IMR-90 (cell line): ENCODE results near the gene IQGAP2. TPM values are rescaled to one million over a fixed set of nuclear protein-coding genes. Genes with fewer than 3 reads are reported as not detected.

Experiments
- ATAC-seq: fragments of 200-7000 bp; cut with Tn5 transposase; 2 replicates; pipeline ENCODE4 v1.9.1; 2020; ENCODE audit warnings: low read depth, mild to moderate bottlenecking, moderate library complexity
- BruUV-seq: library from RNA; stranded (reverse); fragments of 400-500 nt; replicated peaks from 2 replicates; lab custom pipeline; 2021; lab: Mats Ljungman, UMichigan
- CTCF ChIA-PET: fragments of 300-600 bp; formaldehyde crosslinking; extraction: SDS; loops from one replicate; lab custom pipeline; 2021; ENCODE audit warnings: antibody characterized with exemption; lab: Yijun Ruan, JAX
- POLR2A ChIA-PET: fragments of 300-600 bp; sonication (Branson Sonifier 250); formaldehyde crosslinking; loops from one replicate; lab custom pipeline; 2022; ENCODE audit warnings: antibody characterized with exemption; ENCODE audit not compliant: unreplicated experiment; lab: Charles Lee
- DNase-seq: peaks from one replicate; pipeline ENCODE4 v3.0.0; 2013
- H2AFZ ChIP-seq: replicated peaks from 2 replicates; pipeline ENCODE3; 2013; ENCODE audit warnings: low read length, mild to moderate bottlenecking; ENCODE audit not compliant: poor library complexity
- H2AK5ac ChIP-seq: 2 replicates; pipeline ENCODE4 v1.6.1; 2013; ENCODE audit warnings: low read depth, low read length, inconsistent platforms
- H2AK9ac ChIP-seq: replicated peaks from 2 replicates; pipeline ENCODE3; 2013; ENCODE audit warnings: mild to moderate bottlenecking, low read depth, low read length, moderate library complexity; ENCODE audit not compliant: poor library complexity
- H2BK120ac ChIP-seq: 2 replicates; pipeline ENCODE4 v1.6.1; 2013; ENCODE audit warnings: low read depth, low read length, inconsistent platforms
- H2BK15ac ChIP-seq: 3 replicates; pipeline ENCODE4 v1.6.1; 2013; ENCODE audit warnings: low read depth, low read length, inconsistent platforms
- H2BK20ac ChIP-seq: 2 replicates; pipeline ENCODE4 v1.6.1; 2013; ENCODE audit warnings: low read depth, mild to moderate bottlenecking, inconsistent platforms, low read length, moderate library complexity
- H2BK5ac ChIP-seq: 2 replicates; pipeline ENCODE4 v1.6.1; 2013; ENCODE audit warnings: mild to moderate bottlenecking, low read depth, low read length, inconsistent platforms; ENCODE audit not compliant: poor library complexity, severe bottlenecking
- H3K14ac ChIP-seq: replicated peaks from 2 replicates; pipeline ENCODE4 v1.6.1; 2013; ENCODE audit warnings: low read depth, low read length, inconsistent platforms
- H3K18ac ChIP-seq: 2 replicates; pipeline ENCODE4 v1.6.1; 2013; ENCODE audit warnings: low read depth, low read length, control low read depth
- H3K23ac ChIP-seq: 2 replicates; pipeline ENCODE4 v1.6.1; 2013; ENCODE audit warnings: low read depth, low read length, inconsistent platforms
- H3K27ac ChIP-seq: 2 replicates; pipeline ENCODE4 v1.5.1; 2013; ENCODE audit warnings: mild to moderate bottlenecking, control low read depth, low read length; ENCODE audit not compliant: insufficient read depth
- H3K27me3 ChIP-seq: 2 replicates; pipeline ENCODE4 v1.6.1; 2013; ENCODE audit warnings: low read length; ENCODE audit not compliant: control insufficient read depth, insufficient read depth
- H3K36me3 ChIP-seq: 2 replicates; pipeline ENCODE4 v1.6.1; 2013; ENCODE audit warnings: low read length, mixed read lengths; ENCODE audit not compliant: control insufficient read depth, insufficient read depth
- H3K4ac ChIP-seq: 2 replicates; pipeline ENCODE4 v1.6.1; 2013; ENCODE audit warnings: low read depth, low read length, inconsistent platforms
- H3K4me1 ChIP-seq: 2 replicates; pipeline ENCODE4 v1.6.1; 2013; ENCODE audit warnings: low read length, mixed read lengths; ENCODE audit not compliant: control insufficient read depth, insufficient read depth
- H3K4me2 ChIP-seq: 2 replicates; pipeline ENCODE4 v1.6.1; 2013; ENCODE audit warnings: low read depth, mild to moderate bottlenecking, control low read depth, low read length, moderate library complexity
- H3K4me3 ChIP-seq: 2 replicates; pipeline ENCODE4 v1.5.1; 2013; ENCODE audit warnings: low read depth, mild to moderate bottlenecking, control low read depth, low read length, moderate library complexity; ENCODE audit not compliant: insufficient read depth
- H3K56ac ChIP-seq: 2 replicates; pipeline ENCODE4 v1.6.1; 2013; ENCODE audit warnings: low read length, inconsistent platforms; ENCODE audit not compliant: insufficient read depth; ENCODE audit errors: extremely low read depth
- H3K79me1 ChIP-seq, 2 experiments: 2 replicates each; pipeline ENCODE4 v1.6.1; 2013; ENCODE audit warnings: low read length in 2 of 2, inconsistent platforms in 1 of 2, low read depth in 1 of 2
- H3K9ac ChIP-seq: 2 replicates; pipeline ENCODE4 v1.6.1; 2013; ENCODE audit warnings: low read depth, low read length, control low read depth
- H3K9me1 ChIP-seq: 2 replicates; pipeline ENCODE4 v1.6.1; 2013; ENCODE audit warnings: low read length, inconsistent platforms; ENCODE audit not compliant: insufficient read depth
- H3K9me3 ChIP-seq: 2 replicates; pipeline ENCODE4 v1.6.1; 2013; ENCODE audit warnings: low read length; ENCODE audit not compliant: control insufficient read depth, insufficient read depth
- H4K20me1 ChIP-seq: 2 replicates; pipeline ENCODE4 v1.6.1; 2013; ENCODE audit warnings: low read length, inconsistent platforms; ENCODE audit not compliant: insufficient read depth
- H4K5ac ChIP-seq: 2 replicates; pipeline ENCODE4 v1.6.1; 2013; ENCODE audit warnings: mild to moderate bottlenecking, low read depth, low read length, control low read depth
- H4K8ac ChIP-seq, 2 experiments: 2 replicates each; pipeline ENCODE4 v1.6.1; 2013; ENCODE audit warnings: low read depth in 2 of 2, low read length in 2 of 2, control low read depth in 1 of 2, inconsistent platforms in 1 of 2
- H4K91ac ChIP-seq: 2 replicates; pipeline ENCODE4 v1.6.1; 2013; ENCODE audit warnings: low read depth, low read length, inconsistent platforms; ENCODE audit not compliant: insufficient read depth
- BHLHE40 ChIP-seq: fragments of 150-350 bp; IDR thresholded peaks from 2 replicates; pipeline ENCODE4 v1.6.1; 2016; ENCODE audit warnings: mild to moderate bottlenecking, low read depth, low read length
- CEBPB ChIP-seq: IDR thresholded peaks from 2 replicates; pipeline ENCODE4 v1.6.1; 2012; ENCODE audit warnings: low read depth, low read length, improper control_type of control experiment
- CTCF ChIP-seq: conservative IDR thresholded peaks from 2 replicates; pipeline ENCODE4 v1.5.1; 2012; ENCODE audit warnings: mild to moderate bottlenecking, low read depth, low read length, improper control_type of control experiment
- FOS ChIP-seq: fragments of 150-350 bp; IDR thresholded peaks from 2 replicates; pipeline ENCODE4 v1.6.1; 2016; ENCODE audit warnings: low read depth, low read length
- MAFK ChIP-seq: IDR thresholded peaks from 2 replicates; pipeline ENCODE4 v1.6.1; 2012; ENCODE audit warnings: low read depth, low read length, improper control_type of control experiment
- MAZ ChIP-seq: IDR thresholded peaks from 2 replicates; pipeline ENCODE4 v1.6.1; 2012; ENCODE audit warnings: low read depth, mild to moderate bottlenecking, low read length, improper control_type of control experiment, moderate library complexity, borderline replicate concordance
- MXI1 ChIP-seq: IDR thresholded peaks from 2 replicates; pipeline ENCODE4 v1.6.1; 2012; ENCODE audit warnings: low read depth, mild to moderate bottlenecking, low read length, moderate library complexity, borderline replicate concordance
- NFE2L2 ChIP-seq: fragments of 150-350 bp; IDR thresholded peaks from 2 replicates; pipeline ENCODE4 v1.6.1; 2016; ENCODE audit warnings: low read depth, mild to moderate bottlenecking, low read length
- POLR2A ChIP-seq: IDR thresholded peaks from 2 replicates; pipeline ENCODE4 v1.6.1; 2012; ENCODE audit warnings: mild to moderate bottlenecking, low read depth, low read length
- RCOR1 ChIP-seq: IDR thresholded peaks from 2 replicates; pipeline ENCODE4 v1.6.1; 2012; ENCODE audit warnings: mild to moderate bottlenecking, low read length, improper control_type of control experiment; ENCODE audit not compliant: insufficient replicate concordance
- RFX5 ChIP-seq: IDR thresholded peaks from 2 replicates; pipeline ENCODE4 v1.8.0; 2012; ENCODE audit warnings: low read depth, mild to moderate bottlenecking, low read length, moderate library complexity
- SMC3 ChIP-seq: fragments of 150-350 bp; IDR thresholded peaks from 2 replicates; pipeline ENCODE4 v1.6.1; 2016; ENCODE audit warnings: low read depth, mild to moderate bottlenecking, antibody characterized with exemption, low read length, moderate library complexity
- USF2 ChIP-seq: fragments of 150-350 bp; IDR thresholded peaks from 2 replicates; pipeline ENCODE4 v1.6.1; 2017; ENCODE audit warnings: mild to moderate bottlenecking, antibody characterized with exemption, low read length, low read depth
- WGBS, 2 experiments: methylation state at CpG; one replicate each; pipeline versions ENCODE4 v1.1.5 to v1.1.7; 2013; ENCODE audit warnings: missing lambda C conversion rate in 2 of 2; ENCODE audit not compliant: insufficient read length in 1 of 2; ENCODE audit errors: extremely low coverage in 2 of 2; 5-methylcytosine and 5-hydroxymethylcytosine counted together
- dilution Hi-C: fragments of 300-500 bp; cut with HindIII; formaldehyde crosslinking; loops from one replicate; pipeline ENCODE4 v1.14.3; 2018; ENCODE audit warnings: low sequenced_read_pairs; ENCODE audit not compliant: unreplicated experiment
- in situ Hi-C: fragments of 300-500 bp; cut with MboI; formaldehyde crosslinking; loops from 3 replicates; pipeline ENCODE4 v1.14.3; 2019; ENCODE audit warnings: low sequenced_read_pairs, inconsistent platforms, mixed read lengths
- intact Hi-C: fragments of 100-400 bp; cut with micrococcal nuclease; formaldehyde crosslinking; loops from 2 replicates; pipeline ENCODE4 v1.10.0; 2022
- polyA plus RNA-seq, 3 experiments: library from polyadenylated mRNA; depleted of rRNA; stranded (reverse); fragments of >200 nt; gene quantifications; 2 replicates each; pipeline ENCODE4 v1.2.3, GENCODE V29; 2012; ENCODE audit warnings: low replicate concordance in 1 of 3
- total RNA-seq: library from RNA; depleted of rRNA; stranded (reverse); fragments of >200 nt; gene quantifications from 2 replicates; pipeline ENCODE4 v1.2.3, GENCODE V29; 2012

Gene IQGAP2
- total and polyA plus RNA-seq, 2 of the 4 experiments (the other 2 are of a cell fraction), result 0.21 to 0.36 TPM

GRCh38 chr5:76532973-76533372, 129.9 kb downstream of the IQGAP2 start:
- CTCF ChIA-PET, result no interaction called here
- DNase-seq (no peak), ATAC-seq (no peak)
- no peak for TF ChIP-seq FOS
- TF ChIP-seq MXI1, result no peak
- TF ChIP-seq MAZ, result no peak
- no peak for TF ChIP-seq RCOR1
- TF ChIP-seq CEBPB, result no peak
- TF ChIP-seq POLR2A, result no peak
- TF ChIP-seq CTCF, result no peak
- TF ChIP-seq USF2, result no peak
- TF ChIP-seq SMC3, result no peak
- TF ChIP-seq BHLHE40, result no peak
- no peak for TF ChIP-seq MAFK
- TF ChIP-seq RFX5, result no peak
- TF ChIP-seq NFE2L2, result no peak
- no peak overlapping the region for H3K18ac ChIP-seq
- POLR2A ChIA-PET, result no interaction called here
- H2AK9ac ChIP-seq, result no peak overlapping the region
- BruUV-seq, result no TSS peak
- H3K27me3 ChIP-seq, result no peaks in the 10 kb centered on the region
- WGBS, 2 experiments, result no CpG with 5 or more reads among the region's 4 CpGs
- H3K79me1 ChIP-seq, result no peaks in the 10 kb centered on the region
- H3K14ac ChIP-seq, result no peak overlapping the region
- no peak overlapping the region for H2AFZ ChIP-seq
- H3K4me1 ChIP-seq, result no peaks in the 10 kb centered on the region
- no peak overlapping the region for H3K4me2 ChIP-seq
- H3K4ac ChIP-seq, result no peak overlapping the region
- no peaks in the 10 kb centered on the region for H3K9me1 ChIP-seq
- in situ Hi-C loops, result no loop called here
- H2BK120ac ChIP-seq, result no peak overlapping the region
- H3K4me3 ChIP-seq, result no peak overlapping the region
- no peaks in the 10 kb centered on the region for H4K20me1 ChIP-seq
- intact Hi-C loops, result no loop called here
- dilution Hi-C loops, result no loop called here
- H3K9me3 ChIP-seq, result no peaks in the 10 kb centered on the region
- H3K23ac ChIP-seq, result no peak overlapping the region
- no peak overlapping the region for H2AK5ac ChIP-seq
- H4K8ac ChIP-seq, result no peak overlapping the region
- H3K9ac ChIP-seq, result no peak overlapping the region
- no peak overlapping the region for H3K56ac ChIP-seq
- no peak overlapping the region for H3K27ac ChIP-seq
- no peak overlapping the region for H2BK20ac ChIP-seq
- H4K5ac ChIP-seq, result no peak overlapping the region
- no peak overlapping the region for H4K91ac ChIP-seq
- no peak overlapping the region for H2BK5ac ChIP-seq
- no peaks in the 10 kb centered on the region for H3K36me3 ChIP-seq
- H2BK15ac ChIP-seq, result no peak overlapping the region
